Activated T-cell treated with anti-CD3 and anti-CD28 coated beads for 24 hours (primary cell): Measurements from ENCODE around the gene PRR16.

ENCODE experiments used
- DNase-seq: peaks from one replicate; pipeline ENCODE4 v3.0.0-alpha.2; 2020; ENCODE audit warnings: low read depth

Gene PRR16

DNA sequence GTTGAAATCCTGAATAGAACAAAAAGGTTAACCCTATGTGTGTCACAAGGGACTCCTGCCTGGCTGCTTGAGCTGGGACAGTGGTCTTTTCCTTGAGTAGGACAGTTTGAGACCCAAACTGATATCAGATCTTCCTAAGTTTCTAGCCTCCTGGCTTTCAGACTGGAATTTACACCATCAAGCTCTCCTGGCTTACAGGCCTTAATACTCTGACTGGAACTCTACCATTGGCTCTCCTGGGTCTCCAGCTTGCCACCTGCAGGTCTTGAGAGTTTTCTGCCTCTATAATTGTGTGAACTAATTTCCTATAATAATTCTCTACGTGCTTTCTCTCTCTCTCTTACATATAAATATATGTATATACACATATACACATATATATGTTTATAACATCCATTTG is 112.5 kb downstream of the PRR16 start:
- no peak for DNase-seq

DNA sequence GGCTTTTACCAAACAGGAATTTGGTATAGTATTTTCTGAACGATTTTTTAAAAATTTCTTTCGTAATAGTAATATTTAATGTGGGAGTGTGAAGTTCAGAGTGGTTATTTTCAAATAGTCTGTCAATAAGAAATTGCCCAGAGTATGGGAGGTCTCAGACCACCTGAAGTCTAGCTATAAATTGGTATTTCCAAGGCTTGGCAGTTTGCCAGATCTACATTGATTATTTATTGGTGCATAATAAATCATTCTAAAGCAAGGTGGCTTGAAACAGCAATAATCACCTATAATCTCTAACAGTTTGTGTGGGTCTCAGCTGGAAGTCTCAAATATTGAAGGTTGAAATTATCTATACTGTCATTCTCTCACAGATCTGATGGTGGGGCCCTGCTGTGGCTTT is 118.5 kb downstream of the PRR16 start:
- no peak for DNase-seq

DNA sequence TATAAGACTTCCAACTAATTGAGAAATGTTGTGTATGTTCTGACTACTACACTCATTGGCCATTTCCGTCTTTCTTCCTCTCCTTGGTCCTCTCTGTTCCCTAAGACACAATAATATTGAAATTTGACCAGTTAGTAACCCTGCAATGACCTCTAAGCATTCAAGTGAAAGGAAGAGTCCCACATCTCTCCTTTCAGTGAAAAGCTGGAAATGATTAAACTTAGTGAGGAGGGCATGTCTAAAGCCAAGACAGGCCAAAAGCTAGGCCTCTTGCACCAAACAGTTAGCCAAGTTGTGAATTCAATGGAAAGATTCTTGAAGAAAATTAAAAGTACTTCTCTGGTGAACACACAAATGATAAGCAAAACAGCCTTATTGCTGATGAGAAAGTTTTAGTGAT is 122.5 kb downstream of the PRR16 start:
- no peak for DNase-seq

DNA sequence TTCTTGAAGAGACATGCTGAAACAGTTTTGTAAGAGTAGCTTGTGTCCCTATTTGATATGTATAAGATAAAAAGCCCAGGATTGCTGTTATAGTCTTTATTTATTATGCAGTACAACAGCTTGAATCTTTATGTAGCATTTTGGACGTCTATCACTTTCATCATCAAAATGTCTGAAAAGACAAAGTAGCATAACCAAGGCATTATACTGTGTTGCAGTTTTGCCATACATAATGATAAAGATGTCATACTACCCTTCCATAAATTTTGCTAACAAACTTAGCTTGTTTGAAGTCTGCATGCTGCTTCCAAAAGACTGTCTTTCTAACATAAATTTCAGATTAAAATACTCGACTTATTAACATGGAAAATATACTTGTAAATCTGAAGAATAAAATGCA is 127.8 kb downstream of the PRR16 start:
- no peak for DNase-seq

DNA sequence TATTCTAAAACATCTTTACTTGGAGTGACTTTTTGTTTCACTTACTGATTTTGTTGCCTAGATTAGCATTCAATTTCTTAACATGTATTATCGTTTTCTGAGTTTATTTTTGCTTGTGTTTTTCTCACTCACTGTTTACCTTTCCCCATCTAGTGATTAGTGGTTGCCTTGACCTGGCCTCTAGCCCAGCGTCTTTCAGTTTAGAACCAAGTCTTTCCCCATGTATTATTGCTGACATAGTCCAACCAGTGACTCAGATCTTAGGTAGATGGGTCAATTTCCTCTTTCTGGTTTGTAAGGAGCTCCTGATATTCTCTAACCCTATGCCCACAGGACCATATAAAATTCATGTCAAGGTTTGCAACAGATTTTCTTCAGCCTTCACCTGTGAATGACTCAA is 135.5 kb downstream of the PRR16 start:
- no peak for DNase-seq

DNA sequence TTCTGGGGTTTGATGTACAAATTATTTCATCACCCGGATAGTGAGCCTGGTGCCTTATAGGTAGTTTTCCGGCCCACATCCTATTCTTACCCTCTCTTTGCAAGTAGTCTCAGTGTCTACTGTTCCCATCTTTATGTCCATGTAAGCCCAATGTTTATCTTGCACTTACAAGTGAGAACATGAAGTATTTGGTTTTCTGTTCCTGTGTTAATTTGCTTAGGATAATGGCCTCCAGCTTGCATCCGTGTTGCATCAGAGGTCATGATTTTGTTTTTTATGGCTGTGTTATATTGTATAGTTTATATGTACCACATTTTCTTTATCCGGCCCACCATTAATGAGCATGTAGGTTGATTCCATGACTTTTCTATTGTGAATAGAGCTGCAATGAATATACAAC is 136.5 kb downstream of the PRR16 start:
- DNase-seq = no peak

DNA sequence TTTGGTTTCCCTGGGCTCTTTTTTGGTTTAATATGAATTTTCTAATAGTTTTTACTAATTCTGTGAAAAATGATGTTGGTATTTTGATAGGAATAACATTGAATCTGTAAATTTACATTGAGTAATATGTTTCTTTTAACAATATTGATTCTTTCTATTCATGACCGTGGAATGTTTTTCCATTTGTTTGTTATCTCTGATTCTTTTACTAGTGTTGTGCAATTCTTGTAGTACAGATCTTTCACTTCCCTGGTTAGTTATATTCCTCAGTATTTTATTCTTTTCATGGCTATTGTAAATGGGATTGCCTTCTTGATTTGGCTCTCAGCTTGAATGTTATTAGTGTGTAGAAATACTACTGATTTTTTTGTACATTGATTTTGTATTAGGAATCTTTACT is 137.9 kb downstream of the PRR16 start:
- DNase-seq = no peak

DNA sequence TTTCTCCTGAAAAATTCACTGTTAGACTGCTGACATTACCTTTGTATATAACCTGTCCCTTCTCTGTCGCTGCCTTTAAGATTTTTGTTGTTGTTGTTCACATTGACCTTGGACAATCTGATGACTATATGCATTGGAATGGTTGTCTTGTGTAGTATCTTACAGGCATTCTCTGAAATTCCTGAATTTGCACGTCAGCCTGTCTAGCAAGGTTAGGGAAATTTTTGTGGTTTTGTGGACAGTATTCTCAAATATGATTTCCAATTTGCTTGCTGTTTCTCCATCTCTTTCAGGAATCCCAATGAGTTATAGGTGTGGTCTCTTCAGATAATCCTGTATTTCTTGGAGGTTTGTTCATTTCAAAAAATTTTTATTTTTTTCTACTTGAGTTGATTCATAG is 140.8 kb downstream of the PRR16 start:
- no peak for DNase-seq

DNA sequence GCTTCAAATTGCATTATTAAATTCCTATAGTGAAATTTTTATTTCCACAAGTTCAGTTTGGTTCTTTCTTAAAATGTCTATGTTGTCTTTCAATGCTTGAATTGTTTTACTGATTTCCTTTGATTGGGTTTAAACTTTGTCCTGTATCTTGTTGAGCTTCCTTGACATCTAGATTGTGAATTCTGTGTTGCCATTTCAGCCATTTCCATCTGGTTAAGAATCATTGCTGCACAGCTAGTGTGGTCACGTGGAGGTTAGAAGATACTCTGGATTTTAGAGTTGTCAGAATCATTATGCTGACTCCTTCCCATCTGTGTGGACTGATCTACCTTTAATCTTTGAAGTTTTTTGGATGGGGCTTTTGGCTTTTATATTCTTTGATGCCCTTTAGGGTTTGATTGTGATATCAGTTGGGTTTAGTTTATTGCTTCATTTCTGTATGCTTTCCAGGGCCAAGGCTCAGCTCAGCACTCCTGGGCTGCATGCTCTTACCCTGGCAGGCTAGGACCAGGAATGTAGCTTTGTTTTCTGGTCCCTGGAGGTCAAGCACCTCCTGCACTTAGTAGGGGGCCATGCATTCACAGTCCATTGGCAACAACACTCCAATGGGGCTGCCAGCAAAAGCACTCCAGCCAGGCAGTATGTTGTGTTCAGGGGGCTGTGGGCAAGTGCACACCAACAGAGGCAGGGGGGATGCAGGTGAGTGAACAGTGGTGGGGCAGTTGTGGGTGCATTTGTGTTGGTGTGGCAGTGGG is 141.4 kb downstream of the PRR16 start:
- DNase-seq = no peak

DNA sequence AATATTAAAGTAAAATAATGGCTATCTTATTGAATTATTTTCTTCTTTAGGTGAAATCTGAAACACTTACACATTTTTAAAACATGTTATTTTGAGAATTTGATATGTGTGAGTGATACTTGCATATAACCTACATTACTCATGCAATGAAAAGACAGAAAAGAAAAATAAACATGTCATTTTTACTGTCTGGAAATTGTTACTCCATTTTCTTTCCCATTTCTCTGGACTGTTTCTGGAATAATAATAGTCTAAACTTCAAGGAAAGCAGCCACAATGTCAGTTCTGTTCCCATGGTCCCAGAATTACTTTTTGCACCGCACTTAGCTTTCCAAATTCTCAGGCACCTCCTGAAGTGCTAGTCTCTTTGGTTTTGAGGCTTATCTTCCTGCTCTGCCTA is 145.5 kb downstream of the PRR16 start:
- no peak for DNase-seq

DNA sequence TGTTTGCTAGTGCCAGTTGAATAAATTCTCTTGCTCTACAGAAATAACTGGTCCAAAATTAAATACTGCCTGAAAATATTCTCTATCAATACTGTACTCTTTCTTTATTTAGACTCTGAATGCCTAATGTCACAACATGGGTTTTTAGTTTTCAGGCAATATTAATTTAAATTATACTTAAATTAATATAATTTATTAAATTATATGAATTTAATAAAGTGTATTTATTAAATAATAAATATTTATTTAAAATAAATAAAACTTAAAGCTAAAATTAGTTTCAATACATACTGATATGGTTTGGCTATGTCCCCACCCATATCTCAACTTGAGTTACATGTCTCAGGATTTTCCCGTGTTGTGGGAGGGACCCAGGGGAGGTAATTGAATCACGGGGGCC is 146.0 kb downstream of the PRR16 start:
- DNase-seq = no peak

DNA sequence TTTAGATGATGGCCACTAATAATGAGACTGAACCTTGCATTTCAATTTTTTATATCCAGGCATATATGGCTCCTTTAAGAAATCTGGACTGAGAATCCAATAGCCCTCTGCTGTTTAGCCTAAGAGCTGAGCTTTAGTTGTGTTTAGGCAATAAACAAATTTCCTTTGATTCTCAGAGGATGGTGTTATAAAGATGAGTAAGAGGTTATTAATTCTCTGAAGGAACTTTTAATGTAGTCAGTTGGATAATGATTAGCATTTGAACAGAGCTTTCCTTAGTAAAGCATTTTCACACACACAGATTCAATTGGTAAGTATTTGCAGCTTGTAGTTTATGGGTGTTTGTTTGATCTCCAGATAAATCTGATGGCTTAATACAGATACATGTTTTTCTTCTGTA is 149.6 kb downstream of the PRR16 start:
- no peak for DNase-seq

DNA sequence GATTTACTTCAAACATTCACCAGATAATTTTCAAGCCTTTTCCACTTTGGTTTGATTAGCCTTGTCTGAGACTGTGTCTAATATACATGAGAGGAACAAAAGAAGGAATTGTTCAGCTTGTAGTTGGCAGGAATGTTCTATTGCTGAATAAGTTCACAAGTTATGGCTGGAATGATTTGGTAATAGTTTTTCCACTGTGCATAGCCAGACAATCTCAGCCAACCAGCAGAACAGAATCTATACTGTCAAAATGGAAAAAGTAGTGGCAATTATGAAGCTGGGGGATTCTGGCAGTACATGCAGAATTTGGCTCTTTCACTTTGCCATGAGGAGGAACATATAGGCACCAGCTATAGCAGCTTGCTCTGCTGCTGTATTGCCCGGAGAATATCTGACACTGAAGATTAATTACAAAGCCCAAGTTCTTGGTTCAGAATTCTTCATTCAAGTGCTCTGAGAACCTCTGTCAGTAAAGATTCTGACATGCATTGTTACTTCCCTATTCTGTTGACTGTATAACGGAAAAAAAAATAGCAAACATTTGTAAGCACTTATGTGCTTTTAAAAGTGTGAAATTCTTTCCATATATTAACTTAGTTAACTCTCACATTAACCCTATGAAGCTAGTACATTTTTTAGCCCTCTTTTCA is 150.6 kb downstream of the PRR16 start:
- no peak for DNase-seq

DNA sequence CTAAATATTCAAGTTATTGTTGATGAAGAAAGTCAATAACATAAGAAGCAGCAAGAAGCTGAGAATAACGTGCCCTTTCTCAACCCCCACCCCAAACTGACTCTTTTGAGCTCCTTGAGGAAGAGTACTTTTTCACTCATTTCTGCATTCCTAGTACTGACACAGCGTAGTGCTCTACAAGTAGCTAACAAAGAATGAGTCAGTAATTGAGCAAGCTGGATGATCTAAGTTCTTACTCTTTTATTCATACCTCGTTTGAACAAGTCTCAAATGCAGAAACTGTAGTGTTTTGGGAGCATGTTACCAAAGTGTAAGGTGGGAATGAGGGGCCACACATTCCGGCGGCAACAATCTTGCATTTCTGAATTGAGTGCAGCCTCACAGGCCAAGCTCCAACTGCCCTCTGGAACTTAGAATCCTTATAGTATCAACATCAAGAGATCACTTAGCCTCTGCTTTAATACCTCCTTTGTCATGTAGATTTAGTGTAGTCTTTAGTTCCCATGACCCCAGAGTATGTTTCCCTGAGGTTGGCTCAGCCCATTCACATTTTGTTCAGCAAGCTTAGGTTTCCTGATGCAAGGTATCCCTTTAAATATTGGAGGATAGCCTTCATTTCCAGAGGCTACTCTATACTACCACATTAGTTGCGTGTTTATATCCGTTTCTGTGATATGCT is 152.0 kb downstream of the PRR16 start:
- DNase-seq = no peak

DNA sequence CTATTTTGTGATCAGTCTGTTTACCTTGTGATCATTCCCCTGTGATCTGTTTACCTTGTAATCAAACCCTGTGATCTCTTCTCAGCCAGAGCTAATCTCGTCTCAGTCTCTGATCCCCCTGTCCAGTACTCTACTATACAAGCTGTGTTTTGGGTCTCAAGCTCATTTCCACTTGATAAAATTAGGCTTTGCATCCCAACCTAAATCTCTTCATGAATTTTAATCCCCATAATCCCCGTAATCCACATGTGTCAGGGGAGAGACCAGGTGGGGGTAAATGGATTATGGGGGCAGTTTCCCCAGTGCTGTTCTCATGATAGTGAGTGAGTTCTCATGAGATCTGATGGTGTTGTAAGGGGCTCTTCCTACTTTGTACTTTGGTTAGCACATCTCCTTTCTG is 157.2 kb downstream of the PRR16 start:
- no peak for DNase-seq

DNA sequence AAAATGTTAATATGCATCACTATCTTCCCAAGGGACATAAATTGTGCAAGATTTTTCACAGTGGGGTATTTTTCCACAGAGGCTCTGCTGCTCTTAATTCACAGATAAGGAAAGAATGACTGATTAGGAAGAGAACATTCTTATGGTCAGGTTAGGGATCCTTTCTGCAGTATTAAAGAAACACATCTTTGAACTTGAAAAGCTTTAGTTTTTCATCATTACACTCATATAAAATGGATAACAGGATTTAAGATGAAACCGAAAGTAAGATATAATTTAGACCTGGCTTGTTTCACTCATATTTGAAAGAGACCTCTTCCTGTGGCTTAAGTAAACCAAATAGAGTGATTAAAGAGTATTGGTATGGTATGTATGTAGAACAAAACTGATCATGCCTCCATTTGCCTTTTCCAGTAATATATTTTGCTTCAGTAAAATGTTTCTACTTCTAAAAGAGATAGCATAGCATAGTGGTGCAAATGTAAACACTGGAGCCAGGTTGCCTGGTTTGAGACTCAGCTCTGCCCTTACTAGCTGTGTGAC is 160.0 kb downstream of the PRR16 start:
- no peak for DNase-seq

DNA sequence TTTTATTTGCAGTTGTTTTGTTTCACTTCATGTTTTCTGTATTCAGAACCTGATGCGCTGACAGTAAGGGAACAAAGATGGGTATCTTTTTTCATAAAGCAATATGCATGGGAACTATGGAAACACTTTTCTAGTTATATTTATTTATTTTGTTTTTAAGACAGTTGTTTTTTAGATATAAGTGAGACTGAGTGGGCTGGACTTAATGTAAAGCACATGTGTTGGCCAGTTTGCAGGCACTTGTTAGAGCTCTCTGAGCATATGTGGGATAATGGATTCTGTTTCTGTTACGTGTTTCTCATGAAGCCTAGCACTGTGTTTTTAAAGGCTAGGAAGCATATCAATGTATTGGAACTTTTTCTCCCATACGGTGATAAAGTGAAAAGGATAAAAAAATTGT is 164.1 kb downstream of the PRR16 start:
- DNase-seq = no peak

DNA sequence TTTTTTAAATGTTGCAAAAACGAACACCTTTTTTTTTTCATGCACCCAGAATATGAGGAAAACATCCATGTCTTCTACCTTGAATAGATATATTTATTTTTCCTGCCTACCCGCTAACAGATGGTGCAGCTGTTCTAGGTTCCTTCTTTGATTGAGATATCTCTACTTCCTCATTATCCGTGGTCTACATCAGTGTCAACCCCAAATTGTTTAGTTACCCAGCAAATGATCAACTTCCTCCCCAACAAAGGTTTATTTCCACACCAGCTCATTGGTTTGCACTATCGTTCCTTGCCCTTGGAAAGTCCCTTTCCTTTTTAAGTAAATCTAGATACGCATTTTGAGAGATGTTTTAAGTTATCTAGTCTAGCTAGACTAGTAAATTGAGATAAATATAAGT is 166.4 kb downstream of the PRR16 start:
- no peak for DNase-seq

DNA sequence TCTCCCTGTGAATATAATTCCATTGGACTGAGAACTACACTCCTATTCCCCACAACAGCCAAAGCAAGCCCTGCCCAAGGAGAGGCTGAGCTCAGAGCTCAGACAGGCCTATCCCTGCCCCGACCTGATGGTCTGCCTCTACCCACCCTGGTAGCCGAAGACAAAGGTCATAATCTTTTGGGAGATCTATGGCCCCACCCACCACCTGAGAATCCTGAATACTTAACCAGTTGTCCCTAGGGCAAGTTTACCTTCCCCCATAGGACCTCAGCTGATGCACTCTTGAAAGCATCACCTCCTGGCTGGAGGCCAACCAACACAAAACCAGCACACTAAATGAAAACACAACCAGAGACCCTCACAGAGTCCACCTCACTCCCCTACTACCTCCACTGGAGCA is 167.5 kb downstream of the PRR16 start:
- DNase-seq = no peak

DNA sequence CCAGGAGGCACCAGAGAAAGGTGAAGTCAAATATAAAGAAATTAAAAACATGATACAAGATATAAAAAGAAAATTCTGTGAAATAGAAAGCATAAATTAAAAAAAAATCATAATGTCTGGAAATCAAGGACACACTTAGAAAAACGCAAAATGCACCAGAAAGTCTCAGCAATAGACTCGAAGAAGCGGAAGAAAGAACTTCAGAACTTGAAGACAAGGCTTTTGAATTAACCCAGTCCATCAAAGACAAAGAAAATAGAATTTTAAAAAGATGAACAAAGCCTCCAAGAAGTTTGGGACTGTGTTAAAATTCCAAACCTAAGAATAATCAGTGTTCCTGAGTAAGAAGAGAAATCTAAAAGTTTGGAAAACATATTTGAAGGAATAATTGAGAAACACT is 168.3 kb downstream of the PRR16 start:
- DNase-seq = no peak

DNA sequence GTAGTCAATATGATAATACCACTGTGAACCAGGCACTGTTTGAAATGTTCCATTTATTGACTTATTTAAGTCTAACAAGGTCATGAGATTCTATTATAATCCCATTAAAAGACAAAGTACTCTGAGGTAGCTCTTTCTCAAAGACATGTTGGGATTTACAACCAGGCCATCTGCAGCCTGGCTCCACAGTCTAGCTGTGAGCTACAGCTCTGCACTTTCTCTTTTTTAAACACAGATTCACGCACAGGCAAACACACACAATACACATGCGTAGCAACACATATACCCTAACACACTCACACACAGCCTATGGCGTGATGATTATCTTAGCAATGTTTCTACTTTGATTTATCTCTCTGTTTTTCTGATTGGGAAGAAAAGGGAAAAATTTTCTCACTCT is 174.3 kb downstream of the PRR16 start:
- DNase-seq = no peak

DNA sequence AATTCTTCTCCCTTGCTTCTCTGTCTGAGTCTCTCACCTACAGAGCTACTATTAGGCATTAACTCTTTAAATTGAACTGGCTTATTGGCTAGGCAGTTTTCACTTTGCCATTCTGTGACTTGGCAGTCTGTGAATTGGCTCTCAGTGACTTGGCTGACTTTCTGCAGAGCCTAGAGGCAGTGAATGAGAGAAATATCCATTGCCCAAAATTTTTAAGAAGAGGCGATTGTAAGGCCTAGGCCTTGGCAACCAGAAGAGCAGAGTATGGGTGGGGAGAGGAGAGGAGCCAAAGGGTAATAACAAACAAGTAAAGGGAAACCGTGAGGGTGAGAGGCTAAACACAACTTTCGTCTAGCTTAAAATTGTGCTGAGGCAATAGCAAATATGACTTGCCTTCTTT is 176.7 kb downstream of the PRR16 start:
- DNase-seq = no peak

DNA sequence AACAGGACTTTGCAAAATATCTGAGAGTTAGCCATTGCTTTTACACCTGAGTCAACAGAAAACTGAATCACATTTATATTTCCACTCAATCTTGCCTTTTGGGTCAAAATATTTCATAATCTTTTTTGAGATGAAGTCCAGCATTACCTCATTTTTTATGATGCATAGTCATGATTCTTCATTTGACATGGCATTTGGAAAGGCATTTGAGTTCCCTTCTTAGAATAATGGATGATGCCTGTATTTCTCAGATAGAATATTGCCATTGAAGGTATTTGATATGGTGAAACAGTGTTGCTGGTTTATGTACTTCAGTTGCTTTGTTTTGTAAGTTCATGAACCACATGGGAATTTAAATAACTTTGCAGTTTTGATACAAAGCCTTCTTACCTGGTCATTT is 180.4 kb downstream of the PRR16 start:
- no peak for DNase-seq
